VCaP (cell line): ENCODE data around the gene SOCS1.

Experiments used
- H3K27ac ChIP-seq: fragments of 450-650 bp; 2 replicates; pipeline ENCODE4 v1.5.1; 2017
- CTCF ChIP-seq: fragments of 450-650 bp; conservative IDR thresholded peaks from 2 replicates; pipeline ENCODE4 v1.5.1; 2017; ENCODE audit warnings: mild to moderate bottlenecking, moderate library complexity

SOCS1 gene

GRCh38 chr16:11255737-11256660, at the start of gene SOCS1:
Gene SOCS1 (minus strand): TSS chr16:11256204. CDS start chr16:11255478, 726 bp downstream.
- TF ChIP-seq CTCF = peak; percentile 84
- H3K27ac ChIP-seq = peak within 1 kb of the TSS; percentile 72

GRCh38 chr16:11303405-11304138, 47.6 kb upstream of the SOCS1 start:
- H3K27ac ChIP-seq = peak overlapping the region; percentile 57
- TF ChIP-seq CTCF = no peak

- TF ChIP-seq CTCF = no peak
- H3K27ac ChIP-seq = peak overlapping the region; percentile 57
These were observed 47.0 kb upstream of the SOCS1 start for GRCh38 chr16:11302977-11303376.

- H3K27ac ChIP-seq = peak overlapping the region; percentile 57; the same call in 1 of the 2 replicates
- TF ChIP-seq CTCF = no peak
These were observed 45.9 kb upstream of the SOCS1 start for GRCh38 chr16:11301645-11302501.

- no peak overlapping the region for H3K27ac ChIP-seq
- no peak for TF ChIP-seq CTCF
These were observed 44.5 kb upstream of the SOCS1 start for GRCh38 chr16:11300560-11300892.

- TF ChIP-seq CTCF = no peak
- no peak overlapping the region for H3K27ac ChIP-seq
These were observed 44.0 kb upstream of the SOCS1 start for GRCh38 chr16:11299865-11300559.

- H3K27ac ChIP-seq = peak overlapping the region; percentile 92; the same call in 1 of the 2 replicates
These were observed 43.0 kb upstream of the SOCS1 start for GRCh38 chr16:11298950-11299547.
